Limb (tissue), 2 donors: ENCODE results near the gene IL5.

Experiments used
- DNase-seq, 2 donors: peaks; one replicate each; pipeline ENCODE4 v3.0.0-alpha.2; 2016; ENCODE audit errors: extremely low spot score in 2 of 2

IL5 gene

GRCh38 chr5:132498686-132499271 is 44.5 kb downstream of the IL5 start:
- no peak for DNase-seq

DNA sequence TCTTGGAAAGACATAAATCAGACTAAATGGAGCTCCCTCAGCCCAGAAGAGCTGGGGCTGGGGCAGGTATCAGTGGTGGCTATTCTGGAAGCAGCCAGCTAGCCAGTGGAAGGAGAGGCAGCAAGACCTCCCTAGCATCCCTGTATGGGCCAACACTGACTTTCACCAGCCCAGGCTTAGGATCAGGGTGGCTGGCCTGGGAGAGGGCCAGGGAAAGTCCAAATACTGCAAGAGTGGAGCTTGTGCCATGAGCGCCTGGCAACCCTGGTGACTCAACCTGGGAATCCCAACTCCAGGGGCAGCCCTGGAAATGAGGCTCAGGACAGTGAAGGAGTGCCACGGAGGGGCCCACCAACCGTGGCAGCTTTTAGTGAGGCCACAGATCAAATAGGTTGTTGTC is 45.2 kb downstream of the IL5 start:
- DNase-seq, result no peak

GRCh38 chr5:132497488-132497997 is 45.8 kb downstream of the IL5 start:
- no peak for DNase-seq

GRCh38 chr5:132496631-132497487 is 46.5 kb downstream of the IL5 start:
- peak; percentile 36 to 84 for DNase-seq

DNA sequence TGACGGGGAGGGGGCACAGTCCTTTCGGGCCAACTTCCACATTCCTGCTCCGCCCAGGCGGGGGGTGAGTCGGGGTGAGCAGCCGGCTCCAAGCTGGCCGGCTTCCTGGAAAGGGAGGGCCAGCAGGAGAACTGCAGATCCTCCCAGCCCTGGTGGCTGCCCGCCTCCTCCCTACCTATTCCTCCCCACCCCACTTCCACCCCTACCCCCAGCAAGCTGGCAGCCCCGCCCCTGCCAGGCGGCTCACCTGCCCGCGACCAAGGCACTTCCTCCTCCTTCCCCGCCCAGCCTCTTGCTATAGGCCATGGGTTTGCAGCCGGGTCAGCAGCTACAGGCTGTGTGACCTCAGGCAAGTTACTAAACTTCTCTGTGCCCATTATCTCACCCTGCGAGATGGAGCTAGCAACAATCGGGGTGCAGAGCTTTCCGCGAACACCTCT is 47.1 kb downstream of the IL5 start:
- DNase-seq, result peak in 1 of 2 donors; percentile 78

DNA sequence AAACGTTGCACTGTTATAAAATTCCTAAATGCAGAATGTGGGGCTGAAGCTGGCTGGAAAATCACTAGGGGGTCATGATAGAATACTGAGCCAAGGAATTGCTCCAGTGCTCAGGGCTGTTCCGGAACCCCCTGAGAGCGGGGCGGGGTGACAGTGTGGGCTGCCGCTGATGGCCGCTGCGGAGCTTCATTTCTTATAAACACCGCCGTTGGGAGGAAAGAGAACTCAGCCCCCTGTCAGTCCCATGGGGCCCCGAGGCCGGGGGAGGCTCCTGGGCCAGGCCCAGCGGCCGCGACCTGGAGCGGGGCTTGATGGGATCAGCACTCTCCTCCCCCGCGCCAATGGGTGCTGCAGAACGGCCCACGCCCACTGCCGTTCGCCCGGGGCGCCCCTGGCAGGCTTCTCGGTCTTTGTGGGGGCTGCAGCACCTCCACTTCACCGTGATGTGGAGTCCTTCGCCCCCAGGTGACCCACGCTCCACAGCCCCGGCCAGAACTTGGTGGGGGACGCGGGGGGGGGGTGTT is 47.6 kb downstream of the IL5 start:
- DNase-seq, result peak; percentile 58 to 85

- no peak for DNase-seq
Observed at GRCh38 chr5:132493821-132494220, 49.5 kb downstream of the IL5 start.

GRCh38 chr5:132493241-132493640 is 50.1 kb downstream of the IL5 start:
- peak in 1 of 2 donors; percentile 16 for DNase-seq

- no peak for DNase-seq
Observed at GRCh38 chr5:132492386-132493125, 50.8 kb downstream of the IL5 start.
